Uterus (tissue), 2 donors: ENCODE data around the gene COQ7.

Source experiments
- CTCF ChIP-seq, 4 experiments: fragments of 200-600 bp in 2 of 4; fragments of 450-650 bp in 2 of 4; sonication (generic) in 2 of 4; IDR thresholded peaks; one replicate each; pipeline ENCODE4 v1.5.1; 2016 to 2019; ENCODE audit warnings: antibody characterized with exemption in 4 of 4, mild to moderate bottlenecking in 2 of 4, moderate library complexity in 1 of 4
- POLR2A ChIP-seq, 2 donors: fragments of 450-650 bp; IDR thresholded peaks; one replicate each; pipeline ENCODE4 v1.6.1; 2016; ENCODE audit warnings: antibody characterized with exemption in 2 of 2, mild to moderate bottlenecking in 1 of 2, moderate library complexity in 1 of 2

- TF ChIP-seq CTCF (IDR thresholded peaks at IDR 0.05), result peak in 1 of 4 experiments; percentile 22
- TF ChIP-seq POLR2A (IDR thresholded peaks at IDR 0.05), result no peak
These were observed 48.0 kb downstream of the COQ7 start for GRCh38 chr16:19115148-19116021.
